HepG2 (cell line): ENCODE results near the gene JAKMIP3. TPM values are rescaled to one million over a fixed set of nuclear protein-coding genes. Genes with fewer than 3 reads are reported as not detected.

ENCODE experiments used
- ATAC-seq: fragments of 200-7000 bp; cut with Tn5 transposase; 3 replicates; pipeline ENCODE4 v1.9.1; 2020; ENCODE audit warnings: mild to moderate bottlenecking, moderate library complexity
- BruUV-seq: library from RNA; stranded (reverse); fragments of 400-500 nt; replicated peaks from 2 replicates; lab custom pipeline; 2021; lab: Mats Ljungman, UMichigan
- CTCF ChIA-PET: fragments of 300-600 bp; formaldehyde crosslinking; extraction: SDS; loops from one replicate; lab custom pipeline; 2021; ENCODE audit warnings: low total read pairs, inconsistent platforms, low intra/inter-chr PET ratio; lab: Yijun Ruan, JAX
- POLR2A ChIA-PET: fragments of 350-600 bp; sonication (Branson Sonifier 250); formaldehyde crosslinking; loops from one replicate; lab custom pipeline; 2020; ENCODE audit warnings: antibody characterized with exemption, inconsistent platforms; lab: Yijun Ruan, JAX
- DNase-seq: peaks from one replicate; pipeline ENCODE4 v3.0.0-alpha.2; 2015; ENCODE audit warnings: low spot score
- FAIRE-seq: peaks from 3 replicates; lab custom pipeline; 2011; peaks lifted over from hg19 to GRCh38; lab: Jason Lieb, UNC
- H2AFZ ChIP-seq: one replicate; pipeline ENCODE4 v1.6.1; 2011; ENCODE audit warnings: low read length, inconsistent platforms
- H3K27ac ChIP-seq: fragments of 300-600 bp; 3 replicates; pipeline ENCODE4 v1.8.0; 2011; ENCODE audit warnings: mixed run types, mild to moderate bottlenecking, mixed read lengths, low read length, inconsistent platforms; ENCODE audit not compliant: insufficient read depth; ENCODE audit errors: extremely low read length
- H3K27me3 ChIP-seq, 2 experiments: fragments of 200-600 bp in 1 of 2; 2 replicates in 1 of 2; 3 replicates in 1 of 2; pipeline versions ENCODE4 v1.6.0 to v1.8.0; 2011; ENCODE audit warnings: low read length in 2 of 2, mild to moderate bottlenecking in 2 of 2, moderate library complexity in 2 of 2, inconsistent platforms in 1 of 2; ENCODE audit not compliant: insufficient read depth in 2 of 2, control insufficient read depth in 1 of 2
- H3K36me3 ChIP-seq, 2 experiments: fragments of 200-600 bp in 1 of 2; replicated peaks in 1 of 2; 2 replicates in 1 of 2; 3 replicates in 1 of 2; pipeline versions ENCODE4 v1.5.1 to v1.8.0; 2011; ENCODE audit warnings: low read length in 2 of 2, inconsistent platforms in 1 of 2; ENCODE audit not compliant: insufficient read depth in 2 of 2, control insufficient read depth in 1 of 2
- H3K4me1 ChIP-seq: 2 replicates; pipeline ENCODE4 v1.5.1; 2012; ENCODE audit warnings: low read length, inconsistent platforms; ENCODE audit not compliant: insufficient read depth
- H3K4me2 ChIP-seq: 2 replicates; pipeline ENCODE4 v1.6.0; 2011; ENCODE audit warnings: low read depth, low read length, inconsistent platforms
- H3K4me3 ChIP-seq, 3 experiments: fragments of 200-600 bp in 1 of 3; sonication (generic), shearing (Covaris generic) in 1 of 3; replicated peaks in 1 of 3; 2 replicates each; pipeline ENCODE4 v1.5.1; 2011 to 2016; ENCODE audit warnings: low read length in 3 of 3, inconsistent platforms in 2 of 3, low read depth in 2 of 3, mild to moderate bottlenecking in 2 of 3, control low read depth in 1 of 3, mixed read lengths in 1 of 3; ENCODE audit not compliant: insufficient read depth in 1 of 3
- H3K79me2 ChIP-seq: one replicate; pipeline ENCODE4 v1.6.1; 2011; ENCODE audit warnings: low read length, inconsistent platforms; ENCODE audit not compliant: insufficient read depth
- H3K9ac ChIP-seq: 2 replicates; pipeline ENCODE4 v1.6.0; 2011; ENCODE audit warnings: mild to moderate bottlenecking, low read depth, low read length, inconsistent platforms; ENCODE audit not compliant: insufficient read depth
- H3K9me3 ChIP-seq: 2 replicates; pipeline ENCODE4 v1.5.1; 2012; ENCODE audit warnings: mild to moderate bottlenecking, low read length
- H4K20me1 ChIP-seq: 2 replicates; pipeline ENCODE4 v1.6.0; 2011; ENCODE audit warnings: inconsistent platforms, mild to moderate bottlenecking, low read length, moderate library complexity; ENCODE audit not compliant: insufficient read depth
- ARID5B ChIP-seq: IDR thresholded peaks from 2 replicates; pipeline ENCODE4 v1.4.0; 2020; ENCODE audit warnings: mild to moderate bottlenecking, missing genetic modification reagents
- JUND ChIP-seq: sonication (generic); formaldehyde crosslinking; IDR thresholded peaks from 2 replicates; pipeline ENCODE4 v1.8.0; 2022; ENCODE audit warnings: mild to moderate bottlenecking, missing genetic modification reagents
- NCOA5 ChIP-seq: sonication (generic); formaldehyde crosslinking; IDR thresholded peaks from 2 replicates; pipeline ENCODE4 v1.4.0; 2020; ENCODE audit warnings: missing genetic modification reagents
- RCOR2 ChIP-seq: IDR thresholded peaks from 2 replicates; pipeline ENCODE4 v1.6.1; 2016; ENCODE audit warnings: missing biosample characterization, missing genetic modification reagents
- WGBS: methylation state at CpG from one replicate; pipeline ENCODE4 v1.1.6; 2017; ENCODE audit warnings: low lambda C conversion rate; 5-methylcytosine and 5-hydroxymethylcytosine counted together
- in situ Hi-C: cut with HindIII; loops from 2 replicates; pipeline ENCODE4 v1.10.0; 2017; ENCODE audit warnings: low pct_unique_long_range_greater_than_20kb; ENCODE audit not compliant: extremely low pct_ligation_motif_present
- intact Hi-C: fragments of 100-400 bp; cut with micrococcal nuclease; formaldehyde crosslinking; loops from one replicate; pipeline ENCODE4 v1.10.0; 2022; ENCODE audit not compliant: unreplicated experiment
- polyA plus RNA-seq, 8 experiments: library from polyadenylated mRNA; depleted of rRNA in 3 of 8; stranded (reverse) in 7 of 8; unstranded in 1 of 8; fragments of >200 nt; fragmentation: Illumina TruSeq in 4 of 8; extraction: Trizol in 4 of 8; gene quantifications; 2 replicates each; pipeline versions ENCODE4 v1.2.1 to v1.2.3, GENCODE V29; 2011 to 2016; ENCODE audit warnings: low read depth in 4 of 8, missing spikeins in 1 of 8, mixed read lengths in 1 of 8; ENCODE audit not compliant: insufficient read depth in 1 of 8
- total RNA-seq, 5 experiments: library from RNA; depleted of rRNA; stranded (reverse); fragments of >200 nt; fragmentation: Illumina TruSeq; extraction: Trizol; gene quantifications; 2 replicates each; pipeline ENCODE4 v1.2.3, GENCODE V29; 2016; ENCODE audit warnings: low read depth in 1 of 5

The JAKMIP3 gene
- total and polyA plus RNA-seq, 2 of the 13 experiments (the other 11 are each of a cell fraction or from before 2014, with no cell fraction given) = 0.03 to 0.11 TPM

DNA sequence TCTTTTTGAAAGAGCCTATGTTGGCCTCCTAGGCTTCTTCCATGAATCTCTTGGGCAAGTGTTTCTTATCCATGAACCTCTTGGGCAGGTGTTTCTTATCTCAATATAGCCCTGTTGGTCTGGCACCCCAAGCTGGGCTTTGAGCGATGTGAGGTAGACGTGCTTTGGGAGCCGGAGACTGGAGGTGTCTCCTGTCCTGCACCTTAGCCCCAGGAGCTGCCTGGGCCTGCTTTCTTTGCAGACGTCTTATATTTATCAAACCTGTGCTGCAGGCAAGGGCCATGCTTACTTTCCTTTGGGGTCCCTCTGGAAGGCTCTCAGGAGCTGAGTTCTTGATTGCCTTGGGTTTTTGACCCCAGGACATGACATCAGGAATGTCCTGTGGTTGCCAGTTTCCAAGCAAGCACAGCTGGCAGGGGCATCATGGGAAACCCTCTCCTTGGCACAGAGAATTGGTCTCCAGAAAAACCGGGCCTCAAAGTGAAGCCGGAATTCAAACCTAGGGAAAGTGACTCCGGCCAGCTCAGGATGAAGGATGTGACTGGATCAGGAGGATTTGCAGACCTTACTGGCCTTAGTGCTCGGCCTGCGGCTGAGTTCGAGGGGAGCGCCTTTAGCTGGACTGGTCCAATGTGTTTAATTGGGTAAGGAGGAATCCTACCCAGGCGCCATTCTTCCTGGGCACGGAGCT is 2.8 kb downstream of the JAKMIP3 start (continued):
- no peak for TF ChIP-seq ARID5B (CRISPR knock-in tag)

DNA sequence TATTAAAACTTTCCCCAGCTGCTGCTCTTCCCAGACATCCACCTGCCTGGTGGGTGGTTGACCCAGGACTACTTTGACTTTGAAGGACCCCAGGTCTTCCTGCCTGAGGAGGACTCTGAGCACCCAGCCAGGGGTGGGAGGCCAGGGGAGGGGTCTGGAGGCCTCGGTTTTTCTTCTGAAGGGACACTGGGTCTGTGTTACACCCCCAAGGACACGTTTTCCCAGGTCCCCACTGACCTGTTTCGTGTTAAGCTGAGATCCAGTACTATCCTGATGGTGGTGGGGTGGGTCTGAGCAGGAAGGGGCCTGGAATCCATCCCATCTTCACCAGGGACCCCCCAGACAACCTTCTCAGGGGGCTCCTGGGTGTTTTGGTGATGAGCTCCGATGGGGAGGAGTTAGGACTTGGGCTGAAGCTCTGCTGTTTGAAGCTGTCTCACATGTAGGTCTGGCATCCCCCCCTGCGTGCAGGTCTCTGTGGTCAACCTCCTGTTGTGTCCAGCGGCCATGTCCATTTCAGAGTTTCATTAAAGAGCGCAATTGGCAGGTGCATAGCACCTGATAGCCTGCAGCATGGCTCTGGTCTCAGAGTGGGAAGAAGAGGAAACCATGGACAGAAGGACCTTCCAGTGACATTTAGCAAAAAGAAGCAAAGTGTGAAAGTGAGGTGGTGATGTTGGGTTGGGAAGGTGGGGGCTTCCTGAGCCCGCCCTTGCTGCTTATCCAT is 3.5 kb downstream of the JAKMIP3 start:
- ATAC-seq (no peak), DNase-seq (no peak), FAIRE-seq (no peak)
- Histone ChIP-seq H3K4me2 (no peak overlapping the region), H2AFZ (no peak overlapping the region), H3K36me3 (no peaks in the 10 kb centered on the region), H3K9me3 (no peaks in the 10 kb centered on the region), H3K27ac (no peak overlapping the region), H3K9ac (no peak overlapping the region), H3K79me2 (no peaks in the 10 kb centered on the region), H3K4me3 (no peak overlapping the region), H3K4me1 (peaks cover 22% of the 10 kb centered on the region), H4K20me1 (no peaks in the 10 kb centered on the region), H3K27me3 (peaks cover 5 to 23% of the 10 kb centered on the region in 2 experiments; a peak in 4 of 5 replicates)
- CTCF ChIA-PET = no interaction called here
- in situ Hi-C loops (no loop called here), intact Hi-C loops (no loop called here)
- no peak for TF ChIP-seq NCOA5
- TF ChIP-seq JUND (CRISPR knock-in tag) = no peak
- TF ChIP-seq RCOR2 (CRISPR knock-in tag) = no peak
- 31% methylated on average over 7 of the region's 8 CpGs for WGBS
- no TSS peak for BruUV-seq
- POLR2A ChIA-PET = no interaction called here
